GM23338 (cell line): Measurements from ENCODE around the gene CLEC7A. TPM values are rescaled to one million over a fixed set of nuclear protein-coding genes. Genes with fewer than 3 reads are reported as not detected.

Experiments used
- ATAC-seq: fragments of 200-7000 bp; cut with Tn5 transposase; 3 replicates; pipeline ENCODE4 v1.9.1; 2020
- DNase-seq: peaks from one replicate; pipeline ENCODE4 v3.0.0-alpha.2; 2015; ENCODE audit warnings: low spot score
- H2AFZ ChIP-seq: fragments of 200-600 bp; sonication (generic); 2 replicates; pipeline ENCODE4 v1.8.0; 2016; ENCODE audit warnings: antibody characterized with exemption, mild to moderate bottlenecking, moderate library complexity
- H3F3A ChIP-seq: fragments of 200-600 bp; sonication (generic); replicated peaks from 2 replicates; pipeline ENCODE4 v1.8.0; 2017; ENCODE audit warnings: antibody characterized with exemption, mixed run types, low read depth
- H3K27ac ChIP-seq: fragments of 200-600 bp; sonication (generic); 2 replicates; pipeline ENCODE4 v1.6.1; 2016; ENCODE audit warnings: low read depth
- H3K27me3 ChIP-seq: fragments of 200-600 bp; sonication (generic); 2 replicates; pipeline ENCODE4 v1.8.0; 2016; ENCODE audit warnings: mild to moderate bottlenecking, mixed run types, moderate library complexity; ENCODE audit not compliant: insufficient read depth
- H3K36me3 ChIP-seq: fragments of 200-600 bp; sonication (generic); 2 replicates; pipeline ENCODE4 v1.8.0; 2016; ENCODE audit warnings: mild to moderate bottlenecking; ENCODE audit not compliant: insufficient read depth
- H3K4me1 ChIP-seq: fragments of 200-600 bp; sonication (generic); 2 replicates; pipeline ENCODE4 v1.8.0; 2016; ENCODE audit warnings: mild to moderate bottlenecking, moderate library complexity; ENCODE audit not compliant: insufficient read depth
- H3K4me2 ChIP-seq: fragments of 200-600 bp; sonication (generic); 2 replicates; pipeline ENCODE4 v1.7.1; 2017; ENCODE audit warnings: mixed run types
- H3K4me3 ChIP-seq: fragments of 200-600 bp; sonication (generic); 2 replicates; pipeline ENCODE4 v1.6.1; 2016; ENCODE audit warnings: mixed run types
- H3K79me2 ChIP-seq: fragments of 200-600 bp; sonication (generic); replicated peaks from 2 replicates; pipeline ENCODE4 v1.8.0; 2017; ENCODE audit warnings: mild to moderate bottlenecking; ENCODE audit not compliant: insufficient read depth
- H3K9me2 ChIP-seq: fragments of 200-600 bp; sonication (generic); 2 replicates; pipeline ENCODE4 v1.8.0; 2017; ENCODE audit not compliant: insufficient read depth
- H4K20me1 ChIP-seq: fragments of 200-600 bp; sonication (generic); replicated peaks from 2 replicates; pipeline ENCODE4 v1.8.0; 2017; ENCODE audit warnings: mild to moderate bottlenecking; ENCODE audit not compliant: insufficient read depth
- H3K27ac Mint-ChIP-seq: 2 replicates; pipeline ENCODE4 v1.8.0; 2020; ENCODE audit warnings: inconsistent platforms, mild to moderate bottlenecking, moderate library complexity, mixed read lengths
- H3K27me3 Mint-ChIP-seq: 3 replicates; pipeline ENCODE4 v1.8.0; 2022; ENCODE audit warnings: low read depth, mild to moderate bottlenecking, moderate library complexity, mixed read lengths, inconsistent platforms; ENCODE audit not compliant: insufficient read depth, poor library complexity
- H3K36me3 Mint-ChIP-seq: 3 replicates; pipeline ENCODE4 v1.8.0; 2021; ENCODE audit warnings: low read depth, mild to moderate bottlenecking, inconsistent platforms, moderate library complexity, mixed read lengths
- H3K4me1 Mint-ChIP-seq: 3 replicates; pipeline ENCODE4 v1.8.0; 2020; ENCODE audit warnings: mild to moderate bottlenecking, inconsistent platforms, mixed read lengths
- H3K4me3 Mint-ChIP-seq: 3 replicates; pipeline ENCODE4 v1.8.0; 2021; ENCODE audit warnings: moderate library complexity, mild to moderate bottlenecking, inconsistent platforms, mixed read lengths
- H3K9me3 Mint-ChIP-seq: 3 replicates; pipeline ENCODE4 v1.8.0; 2020; ENCODE audit warnings: moderate library complexity, mild to moderate bottlenecking, inconsistent platforms, mixed read lengths
- CREB1 ChIP-seq: fragments of 250-450 bp; sonication (Bioruptor Pico); IDR thresholded peaks from 2 replicates; pipeline ENCODE4 v1.5.0; 2020; ENCODE audit warnings: low read depth, mild to moderate bottlenecking, moderate library complexity
- EZH2 ChIP-seq: fragments of 200-600 bp; sonication (generic); IDR thresholded peaks from one replicate; pipeline ENCODE4 v1.8.0; 2017; ENCODE audit warnings: antibody characterized with exemption, mild to moderate bottlenecking, low read depth; ENCODE audit not compliant: unreplicated experiment
- EZH2phosphoT487 ChIP-seq: fragments of 200-600 bp; sonication (generic); IDR thresholded peaks from one replicate; pipeline ENCODE4 v1.8.1; 2018; ENCODE audit warnings: antibody characterized with exemption; ENCODE audit not compliant: unreplicated experiment
- NANOG ChIP-seq: IDR thresholded peaks from 2 replicates; pipeline ENCODE4 v1.6.1; 2016; ENCODE audit warnings: antibody characterized with exemption, borderline replicate concordance
- STAT1 ChIP-seq: IDR thresholded peaks from one replicate; pipeline ENCODE4 v1.6.1; 2016; ENCODE audit warnings: antibody characterized with exemption; ENCODE audit not compliant: unreplicated experiment
- ZNF331 ChIP-seq: fragments of 250-450 bp; sonication (Bioruptor Pico); IDR thresholded peaks from 2 replicates; pipeline ENCODE4 v1.5.0; 2020; ENCODE audit warnings: low read depth, mild to moderate bottlenecking, moderate library complexity
- polyA plus RNA-seq: library from polyadenylated mRNA; unstranded; fragments of >200 nt; fragmentation: Nextera tagmentation; extraction: Ambion mirVana; gene quantifications from 2 replicates; pipeline ENCODE4 v1.2.1, GENCODE V29; 2016
- total RNA-seq: library from RNA; depleted of rRNA; stranded (reverse); fragments of >200 nt; shearing (Covaris generic); gene quantifications from 2 replicates; pipeline ENCODE4 v1.2.3, GENCODE V29; 2014
- TF ChIP-seq, protein P1 (sequence below), 2 experiments: fragments of 200-600 bp in 1 of 2; sonication (generic) in 1 of 2; conservative IDR thresholded peaks; 2 replicates each; pipeline versions ENCODE4 v1.5.1 to v1.6.1; 2016 to 2017; ENCODE audit warnings: antibody characterized with exemption in 2 of 2, low read depth in 2 of 2, mild to moderate bottlenecking in 2 of 2, moderate library complexity in 1 of 2
- TF ChIP-seq, protein P2 (sequence below): fragments of 250-450 bp; sonication (Bioruptor Pico); IDR thresholded peaks from 2 replicates; pipeline ENCODE4 v1.5.0; 2020; ENCODE audit warnings: mild to moderate bottlenecking, moderate library complexity
- TF ChIP-seq, protein P3 (sequence below): IDR thresholded peaks from one replicate; pipeline ENCODE4 v1.6.1; 2018; ENCODE audit warnings: antibody characterized with exemption; ENCODE audit not compliant: unreplicated experiment

The CLEC7A gene
- total and polyA plus RNA-seq, 2 experiments from 2014 or later: 0.39 TPM; not detected in 1

DNA sequence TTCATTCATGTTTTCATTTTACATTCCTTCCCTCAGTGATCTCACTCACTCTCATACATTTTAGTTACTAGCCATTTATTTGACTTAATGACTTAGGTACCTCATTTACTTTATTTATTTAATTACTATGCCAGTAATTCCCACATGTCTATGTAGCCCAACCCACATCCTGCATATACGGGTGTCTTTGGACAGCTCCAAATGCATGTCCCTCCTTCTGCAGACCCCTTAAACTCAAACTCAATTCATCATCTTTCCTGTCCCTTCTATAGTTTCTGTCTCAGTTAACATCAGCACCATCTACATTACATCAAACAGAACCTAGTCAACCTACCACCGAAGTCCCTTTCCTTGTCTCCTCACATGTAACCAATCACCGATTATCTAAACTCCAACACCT lies 34.0 kb downstream of the CLEC7A start (continued):
- TF ChIP-seq, protein P1, sequence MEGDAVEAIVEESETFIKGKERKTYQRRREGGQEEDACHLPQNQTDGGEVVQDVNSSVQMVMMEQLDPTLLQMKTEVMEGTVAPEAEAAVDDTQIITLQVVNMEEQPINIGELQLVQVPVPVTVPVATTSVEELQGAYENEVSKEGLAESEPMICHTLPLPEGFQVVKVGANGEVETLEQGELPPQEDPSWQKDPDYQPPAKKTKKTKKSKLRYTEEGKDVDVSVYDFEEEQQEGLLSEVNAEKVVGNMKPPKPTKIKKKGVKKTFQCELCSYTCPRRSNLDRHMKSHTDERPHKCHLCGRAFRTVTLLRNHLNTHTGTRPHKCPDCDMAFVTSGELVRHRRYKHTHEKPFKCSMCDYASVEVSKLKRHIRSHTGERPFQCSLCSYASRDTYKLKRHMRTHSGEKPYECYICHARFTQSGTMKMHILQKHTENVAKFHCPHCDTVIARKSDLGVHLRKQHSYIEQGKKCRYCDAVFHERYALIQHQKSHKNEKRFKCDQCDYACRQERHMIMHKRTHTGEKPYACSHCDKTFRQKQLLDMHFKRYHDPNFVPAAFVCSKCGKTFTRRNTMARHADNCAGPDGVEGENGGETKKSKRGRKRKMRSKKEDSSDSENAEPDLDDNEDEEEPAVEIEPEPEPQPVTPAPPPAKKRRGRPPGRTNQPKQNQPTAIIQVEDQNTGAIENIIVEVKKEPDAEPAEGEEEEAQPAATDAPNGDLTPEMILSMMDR (conservative IDR thresholded peaks at IDR 0.05; ENCODE audit: low read depth in 2 of 2): no peak
- TF ChIP-seq EZH2phosphoT487 (no peak), NANOG (no peak), STAT1 (no peak)

DNA sequence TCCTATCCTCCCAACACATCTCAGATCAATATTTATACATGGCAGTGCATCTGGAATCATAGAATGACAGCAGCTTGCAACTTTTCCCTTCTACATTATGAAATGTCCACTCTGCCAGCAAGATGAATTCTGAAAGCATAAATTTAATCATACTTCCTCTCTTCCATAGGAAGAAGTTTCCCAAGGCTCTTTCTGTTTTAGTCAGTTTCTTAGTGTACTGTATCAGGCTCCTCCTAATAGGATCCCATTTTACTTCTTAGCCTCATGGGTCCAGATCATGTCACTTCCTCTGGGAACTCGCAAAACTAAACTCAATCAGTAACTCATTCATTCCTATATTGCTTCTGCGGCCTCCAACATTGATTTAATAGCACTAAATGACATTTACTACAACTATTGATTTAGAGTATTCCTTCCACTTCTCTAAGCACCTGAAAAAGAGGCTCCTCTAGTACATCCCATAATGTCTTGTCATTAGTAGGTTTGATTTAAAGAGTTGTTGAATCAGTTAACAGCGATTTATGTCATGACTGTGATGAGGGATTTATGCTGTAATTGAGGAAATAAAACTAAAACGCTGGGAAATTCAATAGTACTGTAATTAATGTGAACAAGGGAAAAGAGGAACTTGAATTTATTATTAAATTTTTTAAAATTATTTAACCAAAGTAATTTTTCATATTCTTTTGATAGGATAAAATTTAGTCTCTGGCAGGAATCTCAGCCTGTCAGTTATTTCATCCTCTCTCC lies 35.2 kb downstream of the CLEC7A start:
- Histone ChIP-seq H3K27me3 (no peaks in the 10 kb centered on the region), H3K9me2 (no peaks in the 10 kb centered on the region), H2AFZ (no peak overlapping the region), H3K79me2 (no peaks in the 10 kb centered on the region), H4K20me1 (no peaks in the 10 kb centered on the region), H3K4me1 (0 out of 2 replicates have a peak, but pooled peaks cover 7% of the 10 kb centered on the region), H3K27ac (no peak overlapping the region), H3K36me3 (no peaks in the 10 kb centered on the region), H3K4me2 (no peak overlapping the region), H3F3A (no peaks in the 10 kb centered on the region), H3K4me3 (no peak overlapping the region)
- Mint-ChIP-seq H3K9me3 (no peaks in the 10 kb centered on the region), H3K4me3 (no peak overlapping the region), H3K27me3 (no peaks in the 10 kb centered on the region), H3K4me1 (peaks cover 15% of the 10 kb centered on the region), H3K36me3 (no peaks in the 10 kb centered on the region), H3K27ac (no peak overlapping the region)
- DNase-seq (no peak), ATAC-seq (no peak)
- no peak for TF ChIP-seq EZH2
- TF ChIP-seq NANOG: no peak
- TF ChIP-seq, protein P1 (conservative IDR thresholded peaks at IDR 0.05; ENCODE audit: low read depth in 2 of 2): no peak
- no peak for TF ChIP-seq CREB1 (CRISPR knock-in tag)
- TF ChIP-seq STAT1: no peak
- no peak for TF ChIP-seq ZNF331 (CRISPR knock-in tag)
- TF ChIP-seq, protein P2, sequence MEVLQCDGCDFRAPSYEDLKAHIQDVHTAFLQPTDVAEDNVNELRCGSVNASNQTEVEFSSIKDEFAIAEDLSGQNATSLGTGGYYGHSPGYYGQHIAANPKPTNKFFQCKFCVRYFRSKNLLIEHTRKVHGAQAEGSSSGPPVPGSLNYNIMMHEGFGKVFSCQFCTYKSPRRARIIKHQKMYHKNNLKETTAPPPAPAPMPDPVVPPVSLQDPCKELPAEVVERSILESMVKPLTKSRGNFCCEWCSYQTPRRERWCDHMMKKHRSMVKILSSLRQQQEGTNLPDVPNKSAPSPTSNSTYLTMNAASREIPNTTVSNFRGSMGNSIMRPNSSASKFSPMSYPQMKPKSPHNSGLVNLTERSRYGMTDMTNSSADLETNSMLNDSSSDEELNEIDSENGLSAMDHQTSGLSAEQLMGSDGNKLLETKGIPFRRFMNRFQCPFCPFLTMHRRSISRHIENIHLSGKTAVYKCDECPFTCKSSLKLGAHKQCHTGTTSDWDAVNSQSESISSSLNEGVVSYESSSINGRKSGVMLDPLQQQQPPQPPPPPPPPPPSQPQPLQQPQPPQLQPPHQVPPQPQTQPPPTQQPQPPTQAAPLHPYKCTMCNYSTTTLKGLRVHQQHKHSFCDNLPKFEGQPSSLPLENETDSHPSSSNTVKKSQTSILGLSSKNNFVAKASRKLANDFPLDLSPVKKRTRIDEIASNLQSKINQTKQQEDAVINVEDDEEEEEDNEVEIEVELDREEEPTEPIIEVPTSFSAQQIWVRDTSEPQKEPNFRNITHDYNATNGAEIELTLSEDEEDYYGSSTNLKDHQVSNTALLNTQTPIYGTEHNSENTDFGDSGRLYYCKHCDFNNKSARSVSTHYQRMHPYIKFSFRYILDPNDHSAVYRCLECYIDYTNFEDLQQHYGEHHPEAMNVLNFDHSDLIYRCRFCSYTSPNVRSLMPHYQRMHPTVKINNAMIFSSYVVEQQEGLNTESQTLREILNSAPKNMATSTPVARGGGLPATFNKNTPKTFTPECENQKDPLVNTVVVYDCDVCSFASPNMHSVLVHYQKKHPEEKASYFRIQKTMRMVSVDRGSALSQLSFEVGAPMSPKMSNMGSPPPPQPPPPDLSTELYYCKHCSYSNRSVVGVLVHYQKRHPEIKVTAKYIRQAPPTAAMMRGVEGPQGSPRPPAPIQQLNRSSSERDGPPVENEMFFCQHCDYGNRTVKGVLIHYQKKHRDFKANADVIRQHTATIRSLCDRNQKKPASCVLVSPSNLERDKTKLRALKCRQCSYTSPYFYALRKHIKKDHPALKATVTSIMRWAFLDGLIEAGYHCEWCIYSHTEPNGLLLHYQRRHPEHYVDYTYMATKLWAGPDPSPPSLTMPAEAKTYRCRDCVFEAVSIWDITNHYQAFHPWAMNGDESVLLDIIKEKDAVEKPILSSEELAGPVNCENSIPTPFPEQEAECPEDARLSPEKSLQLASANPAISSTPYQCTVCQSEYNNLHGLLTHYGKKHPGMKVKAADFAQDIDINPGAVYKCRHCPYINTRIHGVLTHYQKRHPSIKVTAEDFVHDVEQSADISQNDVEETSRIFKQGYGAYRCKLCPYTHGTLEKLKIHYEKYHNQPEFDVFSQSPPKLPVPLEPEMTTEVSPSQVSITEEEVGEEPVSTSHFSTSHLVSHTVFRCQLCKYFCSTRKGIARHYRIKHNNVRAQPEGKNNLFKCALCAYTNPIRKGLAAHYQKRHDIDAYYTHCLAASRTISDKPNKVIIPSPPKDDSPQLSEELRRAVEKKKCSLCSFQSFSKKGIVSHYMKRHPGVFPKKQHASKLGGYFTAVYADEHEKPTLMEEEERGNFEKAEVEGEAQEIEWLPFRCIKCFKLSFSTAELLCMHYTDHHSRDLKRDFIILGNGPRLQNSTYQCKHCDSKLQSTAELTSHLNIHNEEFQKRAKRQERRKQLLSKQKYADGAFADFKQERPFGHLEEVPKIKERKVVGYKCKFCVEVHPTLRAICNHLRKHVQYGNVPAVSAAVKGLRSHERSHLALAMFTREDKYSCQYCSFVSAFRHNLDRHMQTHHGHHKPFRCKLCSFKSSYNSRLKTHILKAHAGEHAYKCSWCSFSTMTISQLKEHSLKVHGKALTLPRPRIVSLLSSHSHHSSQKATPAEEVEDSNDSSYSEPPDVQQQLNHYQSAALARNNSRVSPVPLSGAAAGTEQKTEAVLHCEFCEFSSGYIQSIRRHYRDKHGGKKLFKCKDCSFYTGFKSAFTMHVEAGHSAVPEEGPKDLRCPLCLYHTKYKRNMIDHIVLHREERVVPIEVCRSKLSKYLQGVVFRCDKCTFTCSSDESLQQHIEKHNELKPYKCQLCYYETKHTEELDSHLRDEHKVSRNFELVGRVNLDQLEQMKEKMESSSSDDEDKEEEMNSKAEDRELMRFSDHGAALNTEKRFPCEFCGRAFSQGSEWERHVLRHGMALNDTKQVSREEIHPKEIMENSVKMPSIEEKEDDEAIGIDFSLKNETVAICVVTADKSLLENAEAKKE: no peak
- TF ChIP-seq, protein P3, sequence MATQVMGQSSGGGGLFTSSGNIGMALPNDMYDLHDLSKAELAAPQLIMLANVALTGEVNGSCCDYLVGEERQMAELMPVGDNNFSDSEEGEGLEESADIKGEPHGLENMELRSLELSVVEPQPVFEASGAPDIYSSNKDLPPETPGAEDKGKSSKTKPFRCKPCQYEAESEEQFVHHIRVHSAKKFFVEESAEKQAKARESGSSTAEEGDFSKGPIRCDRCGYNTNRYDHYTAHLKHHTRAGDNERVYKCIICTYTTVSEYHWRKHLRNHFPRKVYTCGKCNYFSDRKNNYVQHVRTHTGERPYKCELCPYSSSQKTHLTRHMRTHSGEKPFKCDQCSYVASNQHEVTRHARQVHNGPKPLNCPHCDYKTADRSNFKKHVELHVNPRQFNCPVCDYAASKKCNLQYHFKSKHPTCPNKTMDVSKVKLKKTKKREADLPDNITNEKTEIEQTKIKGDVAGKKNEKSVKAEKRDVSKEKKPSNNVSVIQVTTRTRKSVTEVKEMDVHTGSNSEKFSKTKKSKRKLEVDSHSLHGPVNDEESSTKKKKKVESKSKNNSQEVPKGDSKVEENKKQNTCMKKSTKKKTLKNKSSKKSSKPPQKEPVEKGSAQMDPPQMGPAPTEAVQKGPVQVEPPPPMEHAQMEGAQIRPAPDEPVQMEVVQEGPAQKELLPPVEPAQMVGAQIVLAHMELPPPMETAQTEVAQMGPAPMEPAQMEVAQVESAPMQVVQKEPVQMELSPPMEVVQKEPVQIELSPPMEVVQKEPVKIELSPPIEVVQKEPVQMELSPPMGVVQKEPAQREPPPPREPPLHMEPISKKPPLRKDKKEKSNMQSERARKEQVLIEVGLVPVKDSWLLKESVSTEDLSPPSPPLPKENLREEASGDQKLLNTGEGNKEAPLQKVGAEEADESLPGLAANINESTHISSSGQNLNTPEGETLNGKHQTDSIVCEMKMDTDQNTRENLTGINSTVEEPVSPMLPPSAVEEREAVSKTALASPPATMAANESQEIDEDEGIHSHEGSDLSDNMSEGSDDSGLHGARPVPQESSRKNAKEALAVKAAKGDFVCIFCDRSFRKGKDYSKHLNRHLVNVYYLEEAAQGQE: no peak
- TF ChIP-seq EZH2phosphoT487: no peak
